T-helper 2 cell (primary cell): ENCODE results near the gene UCN2.
"Not testable (repeated sequence)": the region's sequence is repeated elsewhere in the genome, so short reads cannot be mapped to it uniquely, and the experiment has no call there.

ENCODE experiments used
- DNase-seq, 5 experiments: peaks; one replicate each; pipeline versions ENCODE4 v3.0.0 to v3.0.0-alpha.2; 2012 to 2022

UCN2 gene

GRCh38 chr3:48532977-48533337 is 30.6 kb downstream of the UCN2 start:
- DNase-seq, result no peak

DNA sequence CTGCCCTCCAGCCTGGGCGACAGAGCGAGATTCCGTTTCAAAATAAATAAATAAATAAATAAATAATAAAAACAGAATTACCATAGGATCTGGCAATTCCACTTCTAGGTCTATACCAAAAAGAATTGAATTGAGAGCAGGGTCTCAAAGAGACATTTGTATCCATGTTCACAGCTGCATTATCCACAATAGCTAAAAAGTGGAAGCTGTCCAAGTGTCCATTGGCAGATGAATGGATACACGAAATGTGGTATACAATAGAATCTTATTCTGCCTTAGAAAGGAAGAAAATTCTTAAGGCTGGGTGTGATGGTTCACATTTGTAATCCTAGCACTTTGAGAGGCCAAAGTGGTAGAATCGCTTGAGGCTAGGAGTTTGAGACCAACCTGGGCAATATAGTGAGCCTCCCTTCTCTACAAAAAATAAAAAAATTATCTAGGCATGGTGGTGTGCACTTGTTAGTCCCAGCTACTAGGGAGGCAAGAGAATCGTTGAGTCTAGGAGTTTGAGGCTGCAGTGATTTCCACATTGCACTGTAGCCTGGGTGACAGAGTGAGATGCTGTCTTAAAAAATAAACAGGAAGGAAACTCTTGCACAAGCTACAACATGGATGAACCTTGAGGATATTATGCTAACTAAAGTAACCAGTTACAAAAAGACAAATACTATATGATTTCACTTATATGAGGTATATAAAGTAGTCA is 31.2 kb downstream of the UCN2 start:
- DNase-seq, result no peak

GRCh38 chr3:48530701-48531100 is 32.9 kb downstream of the UCN2 start:
- not testable (repeated sequence) for DNase-seq

DNA sequence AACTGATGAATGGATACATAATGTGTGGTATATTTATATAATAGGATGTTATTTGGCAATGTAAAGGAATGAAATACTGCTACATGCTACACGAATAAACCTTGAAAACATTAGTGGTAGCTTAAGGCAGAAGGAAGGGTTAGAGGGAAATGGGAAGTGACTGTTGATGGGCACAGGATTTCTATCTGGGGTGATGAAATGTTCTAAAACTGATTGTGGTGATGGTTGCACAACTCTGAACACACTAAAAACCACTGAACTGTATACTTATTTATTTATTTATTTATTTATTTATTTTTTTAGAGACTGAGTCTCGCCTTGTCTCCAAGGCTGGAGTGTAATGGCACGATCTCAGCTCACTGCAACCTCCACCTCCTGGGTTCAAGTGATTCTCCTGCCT is 34.8 kb downstream of the UCN2 start:
- DNase-seq, result no peak

GRCh38 chr3:48528048-48528447 is 35.5 kb downstream of the UCN2 start:
- no peak for DNase-seq

- no peak for DNase-seq
Measured at GRCh38 chr3:48524970-48525369, 38.6 kb downstream of the UCN2 start.

DNA sequence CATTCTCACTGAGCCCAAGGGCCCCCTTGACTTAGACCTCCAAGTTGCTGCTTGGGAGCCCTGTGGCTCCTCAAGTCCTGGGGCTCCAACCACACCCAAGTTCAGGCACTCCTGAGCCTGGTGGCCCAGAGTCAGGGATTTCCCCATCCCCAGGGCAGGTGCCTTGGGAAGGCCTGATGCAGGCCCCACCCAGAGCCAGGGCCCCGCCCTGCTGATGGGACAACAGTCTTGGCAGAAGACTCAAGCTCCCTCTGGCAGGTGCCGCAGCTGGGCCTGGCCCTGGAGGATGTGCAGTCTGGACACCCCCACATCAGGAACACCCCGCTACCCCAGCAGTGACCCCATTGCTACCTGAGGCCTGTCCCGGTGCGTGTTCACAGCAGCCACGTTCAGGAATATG is 41.9 kb downstream of the UCN2 start:
- no peak for DNase-seq

- DNase-seq, result no peak
Measured at GRCh38 chr3:48519277-48519643, 44.3 kb downstream of the UCN2 start.

- peak in 1 of 5 experiments; percentile 43 for DNase-seq
Measured at GRCh38 chr3:48518638-48519276, 44.8 kb downstream of the UCN2 start.

GRCh38 chr3:48518069-48518468 is 45.5 kb downstream of the UCN2 start:
- no peak for DNase-seq

- peak in 1 of 5 experiments; percentile 65 for DNase-seq
Measured at GRCh38 chr3:48516571-48516970, 47.0 kb downstream of the UCN2 start.

DNA sequence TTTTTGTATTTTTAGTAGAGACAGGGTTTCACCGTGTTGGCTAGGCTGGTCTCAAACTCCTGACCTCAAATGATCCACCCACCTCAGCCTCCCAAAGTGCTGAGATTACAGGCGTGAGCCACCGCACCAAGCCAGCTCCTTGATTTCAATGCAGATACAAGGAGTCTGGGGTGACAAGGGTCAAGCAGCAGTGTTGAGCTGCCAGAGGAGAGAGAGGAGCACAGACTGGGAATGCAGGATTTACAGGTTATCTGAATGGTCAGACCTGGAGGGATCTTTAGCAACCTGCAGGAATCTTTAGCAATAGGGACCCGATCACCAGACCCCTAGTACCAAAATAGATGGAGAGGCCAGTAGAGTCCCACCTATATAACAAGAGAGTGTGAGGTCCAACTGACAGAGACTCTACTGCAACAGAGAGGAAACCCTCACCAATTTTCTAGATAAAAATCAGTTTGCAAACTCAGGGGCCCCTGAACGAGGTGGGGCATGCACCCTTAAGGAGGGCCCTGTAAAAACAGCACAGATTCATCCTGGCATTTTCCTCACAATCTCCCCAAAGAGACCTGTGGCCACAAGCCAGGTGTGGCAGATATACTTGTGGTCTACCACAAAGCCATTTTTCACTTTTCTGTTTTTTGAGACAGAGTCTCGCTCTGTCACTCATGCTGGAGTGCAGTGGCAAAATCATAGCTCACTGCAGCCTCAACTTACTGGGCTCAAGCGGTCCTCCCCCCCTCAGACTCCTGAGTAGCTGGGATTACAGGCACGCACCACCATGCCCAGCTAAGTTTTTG is 49.0 kb downstream of the UCN2 start:
- peak in 2 of 5 experiments; percentile 33 to 96 for DNase-seq
